Osteoblast (primary cell): ENCODE data around the gene PLCL2. TPM values are rescaled to one million over a fixed set of nuclear protein-coding genes. Genes with fewer than 3 reads are reported as not detected.

Experiments
- DNase-seq: peaks from one replicate; pipeline ENCODE4 v3.0.0; 2011; ENCODE audit warnings: low spot score, mixed read lengths; ENCODE audit not compliant: insufficient read length; ENCODE audit errors: missing footprints
- H2AFZ ChIP-seq: 2 replicates; pipeline ENCODE4 v1.6.0; 2011; ENCODE audit warnings: mild to moderate bottlenecking, low read length
- H3K27ac ChIP-seq: 2 replicates; pipeline ENCODE4 v1.5.1; 2011; ENCODE audit warnings: mild to moderate bottlenecking, low read depth, low read length, moderate library complexity
- H3K27me3 ChIP-seq: 2 replicates; pipeline ENCODE4 v1.6.0; 2012; ENCODE audit warnings: mild to moderate bottlenecking, control low read depth, inconsistent platforms, low read length, moderate library complexity; ENCODE audit not compliant: insufficient read depth
- H3K36me3 ChIP-seq: 2 replicates; pipeline ENCODE4 v1.5.1; 2011; ENCODE audit warnings: mild to moderate bottlenecking, low read length, control low read depth, moderate library complexity; ENCODE audit not compliant: insufficient read depth
- H3K4me1 ChIP-seq: 2 replicates; pipeline ENCODE4 v1.5.1; 2011; ENCODE audit warnings: mild to moderate bottlenecking, low read length, control low read depth, moderate library complexity; ENCODE audit not compliant: insufficient read depth
- H3K4me2 ChIP-seq: 2 replicates; pipeline ENCODE4 v1.6.0; 2011; ENCODE audit warnings: mild to moderate bottlenecking, low read length; ENCODE audit not compliant: insufficient read depth
- H3K4me3 ChIP-seq: fragments of 200-600 bp; sonication (generic); 3 replicates; pipeline ENCODE4 v1.5.1; 2012; ENCODE audit warnings: mild to moderate bottlenecking, low read length, inconsistent platforms; ENCODE audit not compliant: insufficient read depth
- H3K79me2 ChIP-seq: 2 replicates; pipeline ENCODE4 v1.6.0; 2012; ENCODE audit warnings: mild to moderate bottlenecking, low read length, control low read depth, inconsistent platforms; ENCODE audit not compliant: insufficient read depth
- H3K9me3 ChIP-seq: 2 replicates; pipeline ENCODE4 v1.5.1; 2011; ENCODE audit warnings: low read depth, low read length, control low read depth
- H4K20me1 ChIP-seq: 2 replicates; pipeline ENCODE4 v1.6.0; 2012; ENCODE audit warnings: mild to moderate bottlenecking, low read length, control low read depth; ENCODE audit not compliant: insufficient read depth
- total RNA-seq: library from RNA; depleted of rRNA; stranded (reverse); fragments of >200 nt; gene quantifications from 2 replicates; pipeline ENCODE4 v1.2.3, GENCODE V29; 2012
- TF ChIP-seq, protein P1 (sequence below): IDR thresholded peaks from 2 replicates; pipeline ENCODE4 v1.5.1; 2011; ENCODE audit warnings: mild to moderate bottlenecking, low read depth, low read length, moderate library complexity; ENCODE audit errors: extremely low read depth

PLCL2 gene
- total RNA-seq, 1 donor, result 5.1 TPM

DNA sequence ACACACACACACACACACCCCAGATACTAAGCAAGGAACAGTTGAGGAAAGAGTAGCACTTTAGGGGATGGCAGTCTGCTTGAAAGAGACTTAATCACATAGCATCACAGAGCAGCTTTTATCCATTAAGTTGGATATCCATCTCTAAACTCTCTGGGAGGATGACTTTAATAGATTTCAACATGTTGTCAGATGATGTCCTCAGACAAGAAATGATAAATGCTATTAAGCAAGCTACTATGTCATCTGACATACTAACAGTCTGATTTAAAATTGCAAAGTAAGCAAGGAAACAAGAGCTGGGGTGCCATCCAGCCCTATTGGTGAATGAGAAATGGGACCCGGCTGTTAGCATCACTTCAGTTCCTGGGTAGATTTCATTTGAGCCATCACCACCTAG is 136.9 kb downstream of the PLCL2 start:
- Histone ChIP-seq H3K4me1 (no peaks in the 10 kb centered on the region), H3K4me3 (no peak overlapping the region), H4K20me1 (no peaks in the 10 kb centered on the region), H2AFZ (no peak overlapping the region), H3K27me3 (no peaks in the 10 kb centered on the region), H3K9me3 (no peaks in the 10 kb centered on the region), H3K79me2 (no peaks in the 10 kb centered on the region), H3K36me3 (no peaks in the 10 kb centered on the region), H3K4me2 (no peak overlapping the region), H3K27ac (no peak overlapping the region)
- DNase-seq, result no peak
- TF ChIP-seq, protein P1, sequence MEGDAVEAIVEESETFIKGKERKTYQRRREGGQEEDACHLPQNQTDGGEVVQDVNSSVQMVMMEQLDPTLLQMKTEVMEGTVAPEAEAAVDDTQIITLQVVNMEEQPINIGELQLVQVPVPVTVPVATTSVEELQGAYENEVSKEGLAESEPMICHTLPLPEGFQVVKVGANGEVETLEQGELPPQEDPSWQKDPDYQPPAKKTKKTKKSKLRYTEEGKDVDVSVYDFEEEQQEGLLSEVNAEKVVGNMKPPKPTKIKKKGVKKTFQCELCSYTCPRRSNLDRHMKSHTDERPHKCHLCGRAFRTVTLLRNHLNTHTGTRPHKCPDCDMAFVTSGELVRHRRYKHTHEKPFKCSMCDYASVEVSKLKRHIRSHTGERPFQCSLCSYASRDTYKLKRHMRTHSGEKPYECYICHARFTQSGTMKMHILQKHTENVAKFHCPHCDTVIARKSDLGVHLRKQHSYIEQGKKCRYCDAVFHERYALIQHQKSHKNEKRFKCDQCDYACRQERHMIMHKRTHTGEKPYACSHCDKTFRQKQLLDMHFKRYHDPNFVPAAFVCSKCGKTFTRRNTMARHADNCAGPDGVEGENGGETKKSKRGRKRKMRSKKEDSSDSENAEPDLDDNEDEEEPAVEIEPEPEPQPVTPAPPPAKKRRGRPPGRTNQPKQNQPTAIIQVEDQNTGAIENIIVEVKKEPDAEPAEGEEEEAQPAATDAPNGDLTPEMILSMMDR, result no peak

DNA sequence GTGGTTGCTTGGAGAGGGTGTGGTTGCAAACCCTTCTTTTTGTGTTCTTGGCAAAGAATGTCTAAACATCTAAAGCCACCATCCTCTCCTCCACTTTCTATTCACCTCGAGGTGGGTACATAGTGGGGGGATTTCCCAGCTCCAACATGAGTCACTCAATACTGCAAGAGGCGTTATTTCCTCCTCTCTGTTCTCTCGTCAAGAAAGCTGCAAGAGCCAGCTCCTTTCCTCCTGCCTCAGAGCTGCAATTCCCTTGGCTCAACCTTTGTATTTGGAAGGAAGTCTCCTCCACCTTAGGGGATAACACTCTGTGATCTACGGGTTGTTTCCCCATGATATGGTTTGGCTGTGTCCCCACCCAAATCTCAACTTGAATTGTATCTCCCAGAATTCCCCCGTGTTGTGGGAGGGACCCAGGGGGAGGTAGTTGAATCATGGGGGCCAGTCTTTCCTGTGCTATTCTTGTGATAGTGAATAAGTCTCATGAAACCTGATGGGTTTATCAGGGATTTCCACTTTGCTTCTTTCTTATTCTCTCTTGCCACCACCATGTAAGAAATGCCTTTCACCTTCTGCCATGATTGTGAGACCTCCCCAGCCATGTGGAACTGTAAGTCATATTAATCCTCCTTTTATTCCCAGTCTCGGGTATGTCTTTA is 138.4 kb downstream of the PLCL2 start:
- Histone ChIP-seq H3K27me3 (no peaks in the 10 kb centered on the region), H3K4me1 (no peaks in the 10 kb centered on the region), H3K27ac (no peak overlapping the region), H3K79me2 (no peaks in the 10 kb centered on the region), H3K4me2 (no peak overlapping the region), H3K9me3 (no peaks in the 10 kb centered on the region), H3K36me3 (no peaks in the 10 kb centered on the region), H3K4me3 (no peak overlapping the region), H4K20me1 (no peaks in the 10 kb centered on the region), H2AFZ (no peak overlapping the region)
- no peak for DNase-seq
- TF ChIP-seq, protein P1, result no peak

DNA sequence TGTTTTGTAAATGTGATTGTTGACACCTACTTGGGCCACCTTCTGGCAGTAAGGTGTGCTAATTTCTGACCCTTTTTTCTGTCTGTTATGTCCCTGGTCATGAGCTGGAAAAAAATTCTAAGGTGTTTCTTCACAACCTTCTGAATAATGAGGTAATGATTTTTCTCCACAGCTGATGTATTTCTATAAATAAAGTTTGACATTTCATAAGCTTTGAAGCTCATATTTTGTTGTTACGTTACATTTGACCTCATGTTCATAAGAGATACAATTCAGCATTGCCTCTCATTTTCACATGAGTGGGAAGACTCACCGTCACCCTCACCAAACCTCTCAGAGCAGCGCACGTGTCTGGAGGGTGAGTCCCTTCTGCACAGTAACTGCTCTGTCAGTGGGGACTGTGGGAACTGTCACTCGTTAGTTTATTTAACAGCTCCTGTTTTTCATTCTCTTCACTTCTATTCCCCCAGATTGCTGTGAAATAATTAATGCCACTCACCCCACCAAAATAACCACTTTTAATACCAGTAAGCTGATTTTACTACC is 140.9 kb downstream of the PLCL2 start:
- Histone ChIP-seq H3K79me2 (no peaks in the 10 kb centered on the region), H3K27ac (no peak overlapping the region), H2AFZ (no peak overlapping the region), H3K4me3 (no peak overlapping the region), H3K4me1 (no peaks in the 10 kb centered on the region), H3K27me3 (no peaks in the 10 kb centered on the region), H4K20me1 (no peaks in the 10 kb centered on the region), H3K36me3 (no peaks in the 10 kb centered on the region), H3K9me3 (no peaks in the 10 kb centered on the region), H3K4me2 (no peak overlapping the region)
- DNase-seq, result no peak
- TF ChIP-seq, protein P1, result no peak

DNA sequence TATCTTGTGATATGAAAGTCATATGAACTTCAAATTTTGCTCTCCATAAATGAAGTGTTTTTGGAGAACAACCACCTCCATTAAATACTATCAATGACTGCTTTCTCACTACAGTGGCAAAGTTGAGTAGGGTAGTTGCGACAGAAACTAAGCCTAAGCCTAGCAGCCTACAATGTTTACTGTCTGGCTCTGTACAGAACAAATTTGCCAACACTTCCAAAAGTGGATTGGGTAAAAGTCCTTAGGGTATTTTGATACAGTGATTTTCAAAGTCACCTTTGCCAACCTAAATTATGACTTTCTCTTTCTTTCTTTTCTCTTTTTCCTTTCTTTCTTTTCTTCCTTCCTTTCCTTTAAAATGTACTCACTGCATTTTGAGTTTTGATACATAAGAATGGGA is 142.6 kb downstream of the PLCL2 start:
- Histone ChIP-seq H3K4me3 (no peak overlapping the region), H2AFZ (no peak overlapping the region), H3K4me2 (no peak overlapping the region), H3K27ac (no peak overlapping the region), H3K9me3 (no peaks in the 10 kb centered on the region), H3K27me3 (no peaks in the 10 kb centered on the region), H3K79me2 (no peaks in the 10 kb centered on the region), H3K36me3 (no peaks in the 10 kb centered on the region), H3K4me1 (no peaks in the 10 kb centered on the region), H4K20me1 (no peaks in the 10 kb centered on the region)
- DNase-seq, result no peak
- TF ChIP-seq, protein P1, result no peak
